Measurements from ENCODE around the gene CXADR.

GRCh38 chr21:17497316-17497715 is 15.5 kb upstream of the CXADR start:
- TF ChIP-seq, protein P1, sequence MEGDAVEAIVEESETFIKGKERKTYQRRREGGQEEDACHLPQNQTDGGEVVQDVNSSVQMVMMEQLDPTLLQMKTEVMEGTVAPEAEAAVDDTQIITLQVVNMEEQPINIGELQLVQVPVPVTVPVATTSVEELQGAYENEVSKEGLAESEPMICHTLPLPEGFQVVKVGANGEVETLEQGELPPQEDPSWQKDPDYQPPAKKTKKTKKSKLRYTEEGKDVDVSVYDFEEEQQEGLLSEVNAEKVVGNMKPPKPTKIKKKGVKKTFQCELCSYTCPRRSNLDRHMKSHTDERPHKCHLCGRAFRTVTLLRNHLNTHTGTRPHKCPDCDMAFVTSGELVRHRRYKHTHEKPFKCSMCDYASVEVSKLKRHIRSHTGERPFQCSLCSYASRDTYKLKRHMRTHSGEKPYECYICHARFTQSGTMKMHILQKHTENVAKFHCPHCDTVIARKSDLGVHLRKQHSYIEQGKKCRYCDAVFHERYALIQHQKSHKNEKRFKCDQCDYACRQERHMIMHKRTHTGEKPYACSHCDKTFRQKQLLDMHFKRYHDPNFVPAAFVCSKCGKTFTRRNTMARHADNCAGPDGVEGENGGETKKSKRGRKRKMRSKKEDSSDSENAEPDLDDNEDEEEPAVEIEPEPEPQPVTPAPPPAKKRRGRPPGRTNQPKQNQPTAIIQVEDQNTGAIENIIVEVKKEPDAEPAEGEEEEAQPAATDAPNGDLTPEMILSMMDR (IDR thresholded peaks at IDR 0.05; ENCODE audit: insufficient read depth, low read length) = no peak
- no peak for TF ChIP-seq GABPA (IDR thresholded peaks at IDR 0.05; ENCODE audit: low read depth)
- TF ChIP-seq, protein P2, sequence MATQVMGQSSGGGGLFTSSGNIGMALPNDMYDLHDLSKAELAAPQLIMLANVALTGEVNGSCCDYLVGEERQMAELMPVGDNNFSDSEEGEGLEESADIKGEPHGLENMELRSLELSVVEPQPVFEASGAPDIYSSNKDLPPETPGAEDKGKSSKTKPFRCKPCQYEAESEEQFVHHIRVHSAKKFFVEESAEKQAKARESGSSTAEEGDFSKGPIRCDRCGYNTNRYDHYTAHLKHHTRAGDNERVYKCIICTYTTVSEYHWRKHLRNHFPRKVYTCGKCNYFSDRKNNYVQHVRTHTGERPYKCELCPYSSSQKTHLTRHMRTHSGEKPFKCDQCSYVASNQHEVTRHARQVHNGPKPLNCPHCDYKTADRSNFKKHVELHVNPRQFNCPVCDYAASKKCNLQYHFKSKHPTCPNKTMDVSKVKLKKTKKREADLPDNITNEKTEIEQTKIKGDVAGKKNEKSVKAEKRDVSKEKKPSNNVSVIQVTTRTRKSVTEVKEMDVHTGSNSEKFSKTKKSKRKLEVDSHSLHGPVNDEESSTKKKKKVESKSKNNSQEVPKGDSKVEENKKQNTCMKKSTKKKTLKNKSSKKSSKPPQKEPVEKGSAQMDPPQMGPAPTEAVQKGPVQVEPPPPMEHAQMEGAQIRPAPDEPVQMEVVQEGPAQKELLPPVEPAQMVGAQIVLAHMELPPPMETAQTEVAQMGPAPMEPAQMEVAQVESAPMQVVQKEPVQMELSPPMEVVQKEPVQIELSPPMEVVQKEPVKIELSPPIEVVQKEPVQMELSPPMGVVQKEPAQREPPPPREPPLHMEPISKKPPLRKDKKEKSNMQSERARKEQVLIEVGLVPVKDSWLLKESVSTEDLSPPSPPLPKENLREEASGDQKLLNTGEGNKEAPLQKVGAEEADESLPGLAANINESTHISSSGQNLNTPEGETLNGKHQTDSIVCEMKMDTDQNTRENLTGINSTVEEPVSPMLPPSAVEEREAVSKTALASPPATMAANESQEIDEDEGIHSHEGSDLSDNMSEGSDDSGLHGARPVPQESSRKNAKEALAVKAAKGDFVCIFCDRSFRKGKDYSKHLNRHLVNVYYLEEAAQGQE (IDR thresholded peaks at IDR 0.05; ENCODE audit: insufficient replicate concordance, low read depth) = no peak
- no peak for TF ChIP-seq POLR2AphosphoS5 (IDR thresholded peaks at IDR 0.05; ENCODE audit: low read depth)

All from HL-60 (cell line).